ENCODE measurements around the gene FUBP3.

- TF ChIP-seq CTCF (IDR thresholded peaks at IDR 0.05) (no peak), POLR2A (IDR thresholded peaks at IDR 0.05) (no peak), EP300 (IDR thresholded peaks at IDR 0.05) (no peak)
Observed at GRCh38 chr9:130627051-130627450, 47.7 kb downstream of the FUBP3 start.

Measured in tibial nerve (tissue), 4 donors.